ENCODE data around the gene GABPB1. TPM values are rescaled to one million over a fixed set of nuclear protein-coding genes. Genes with fewer than 3 reads are reported as not detected.
"Not testable (repeated sequence)": the region's sequence is repeated elsewhere in the genome, so short reads cannot be mapped to it uniquely, and the experiment has no call there.

Gene GABPB1
- total RNA-seq = 118 and 131 TPM in 2 replicates

GRCh38 chr15:50354838-50355618 lies at the start of gene GABPB1:
GABPB1 (minus strand) TSS chr15:50355198; CDS start chr15:50309798, 45,400 bp downstream.
- DNase-seq (ENCODE audit: low read depth, low spot score) = peak; percentile 79

- DNase-seq (ENCODE audit: low read depth, low spot score) = not testable (repeated sequence)
Measured at GRCh38 chr15:50391561-50391960, 36.6 kb upstream of the GABPB1 start.

DNA sequence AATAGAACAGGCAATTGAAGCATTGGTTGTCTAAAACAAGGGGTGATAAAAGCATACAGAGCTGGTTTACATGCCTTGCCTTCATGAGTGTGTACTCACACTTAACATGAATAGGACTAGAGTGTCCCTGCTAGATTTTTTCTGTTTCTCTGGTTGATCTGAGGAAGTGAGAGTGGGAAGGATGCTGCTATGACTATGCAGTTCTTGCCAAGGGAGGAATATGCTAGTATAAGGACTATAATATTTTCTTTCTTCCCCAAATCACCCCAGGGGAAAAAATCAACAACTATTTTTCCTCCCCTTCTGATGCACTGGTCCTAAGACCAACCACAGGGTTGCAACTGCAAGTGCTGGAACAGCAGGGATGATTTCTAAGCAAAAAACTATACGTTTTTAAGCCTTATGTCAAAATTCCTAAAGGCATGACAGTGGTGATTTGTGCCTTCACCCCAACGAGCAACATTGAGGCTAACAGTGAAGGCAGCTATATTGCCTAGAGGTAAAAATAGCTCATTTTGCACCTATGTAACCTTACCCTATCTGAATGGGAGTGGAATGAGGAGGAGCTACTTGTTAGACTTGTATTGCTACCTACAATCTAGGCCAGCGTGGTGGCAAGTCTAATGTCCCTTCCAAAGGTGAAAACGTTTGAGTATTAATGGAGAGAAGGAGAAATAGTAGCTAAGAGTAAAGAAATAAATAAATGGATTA lies 35.7 kb upstream of the GABPB1 start:
- DNase-seq (ENCODE audit: low read depth, low spot score) = no peak

GRCh38 chr15:50382408-50382807 lies 27.4 kb upstream of the GABPB1 start:
- DNase-seq (ENCODE audit: low read depth, low spot score) = not testable (repeated sequence)

DNA sequence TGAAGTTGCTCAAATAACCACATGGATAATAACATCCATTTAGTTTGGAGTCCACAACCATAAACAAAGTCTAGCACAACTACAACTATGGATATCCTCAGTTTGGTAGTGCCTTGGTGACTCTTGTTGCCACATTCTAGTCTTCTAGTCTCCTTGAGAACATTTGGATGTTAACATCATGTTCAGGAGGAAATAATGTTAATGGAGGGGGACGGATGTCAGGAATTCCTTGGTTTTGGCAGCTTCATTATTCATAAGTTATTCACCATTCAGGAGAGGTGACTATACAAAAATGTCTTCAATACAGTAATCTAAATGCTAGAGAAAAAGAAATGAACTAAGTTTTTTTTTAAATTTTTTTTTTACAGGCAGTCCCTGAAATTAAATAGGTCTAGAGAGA lies 26.4 kb upstream of the GABPB1 start:
- no peak for DNase-seq (ENCODE audit: low read depth, low spot score)

DNA sequence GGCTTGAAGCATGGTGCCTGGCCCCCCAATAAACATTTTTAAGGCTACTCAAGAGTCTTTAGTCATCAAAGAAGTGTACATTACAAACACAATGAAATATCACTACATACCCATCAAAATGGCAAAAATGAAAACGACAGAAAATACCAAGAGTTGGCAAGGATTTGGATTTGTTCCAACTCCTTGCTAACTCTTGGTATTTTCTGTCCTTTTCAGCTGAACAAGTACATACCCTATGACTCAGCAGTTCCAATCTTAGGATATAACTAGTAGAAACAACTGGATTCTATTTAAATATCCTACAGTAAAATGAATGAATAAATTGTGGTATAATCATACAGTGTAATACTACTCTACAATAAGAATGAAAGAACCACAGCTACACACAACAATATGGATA lies 25.1 kb upstream of the GABPB1 start:
- no peak for DNase-seq (ENCODE audit: low read depth, low spot score)

DNA sequence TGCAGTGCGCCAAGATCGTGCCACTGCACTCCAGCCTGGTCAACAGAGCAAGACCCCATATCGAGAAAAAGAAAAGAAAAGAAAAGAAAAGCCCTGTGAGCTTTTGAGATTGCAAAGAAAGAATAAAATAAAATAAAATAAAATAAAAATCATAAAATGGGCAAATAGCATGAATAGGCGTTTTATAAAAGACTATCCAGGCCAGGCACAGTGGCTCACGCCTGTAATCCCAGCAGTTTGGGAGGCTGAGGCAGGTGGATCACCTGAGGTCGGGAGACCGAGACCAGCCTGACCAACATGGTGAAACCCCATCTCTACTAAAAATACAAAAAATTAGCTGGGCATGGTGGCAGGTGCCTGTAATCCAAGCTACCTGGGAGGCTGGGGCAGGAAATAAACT lies 24.4 kb upstream of the GABPB1 start:
- not testable (repeated sequence) for DNase-seq (ENCODE audit: low read depth, low spot score)

DNA sequence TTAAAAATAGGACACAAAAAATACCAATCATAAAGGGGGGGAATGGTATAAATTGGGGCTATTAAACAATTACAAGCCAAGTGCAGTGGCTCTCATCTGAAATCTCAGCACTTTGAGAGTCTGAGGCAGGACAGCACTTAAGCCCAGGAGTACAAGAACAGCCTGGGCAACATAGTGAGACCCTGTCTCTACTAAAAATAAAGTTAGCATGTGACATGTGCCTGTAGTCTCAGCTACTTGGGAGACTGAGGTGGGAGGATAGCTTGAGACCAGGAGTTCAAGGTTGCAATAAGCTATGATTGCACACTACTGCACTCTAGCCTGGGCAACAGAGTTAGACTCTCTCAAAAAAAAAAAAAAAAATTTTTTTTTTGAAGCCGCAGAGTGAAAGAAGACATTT lies 23.8 kb upstream of the GABPB1 start:
- no peak for DNase-seq (ENCODE audit: low read depth, low spot score)

- no peak for DNase-seq (ENCODE audit: low read depth, low spot score)
Measured at GRCh38 chr15:50377867-50378751, 23.1 kb upstream of the GABPB1 start.

DNA sequence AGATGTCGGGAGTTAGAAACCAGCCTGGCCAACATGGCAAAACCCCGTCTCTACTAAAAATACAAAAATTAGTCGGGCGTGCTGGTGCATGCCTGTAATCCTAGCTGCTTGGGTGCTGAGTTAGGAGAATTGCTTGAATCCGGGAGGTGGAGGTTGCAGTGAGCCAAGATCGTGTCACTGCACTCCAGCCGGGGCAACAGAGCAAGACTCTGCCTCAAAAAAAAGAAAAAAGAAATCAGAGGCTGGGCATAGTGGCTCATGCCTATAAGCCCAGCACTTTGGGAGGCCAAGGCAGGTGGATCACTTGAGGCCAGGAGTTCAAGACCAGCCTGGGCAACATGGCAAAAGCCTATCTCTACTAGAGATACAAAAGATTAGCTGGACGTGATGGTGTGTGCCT lies 14.6 kb upstream of the GABPB1 start:
- not testable (repeated sequence) for DNase-seq (ENCODE audit: low read depth, low spot score)

- DNase-seq (ENCODE audit: low read depth, low spot score) = no peak
Measured at GRCh38 chr15:50365971-50366370, 11.0 kb upstream of the GABPB1 start.

- no peak for DNase-seq (ENCODE audit: low read depth, low spot score)
Measured at GRCh38 chr15:50365570-50365969, 10.6 kb upstream of the GABPB1 start.

DNA sequence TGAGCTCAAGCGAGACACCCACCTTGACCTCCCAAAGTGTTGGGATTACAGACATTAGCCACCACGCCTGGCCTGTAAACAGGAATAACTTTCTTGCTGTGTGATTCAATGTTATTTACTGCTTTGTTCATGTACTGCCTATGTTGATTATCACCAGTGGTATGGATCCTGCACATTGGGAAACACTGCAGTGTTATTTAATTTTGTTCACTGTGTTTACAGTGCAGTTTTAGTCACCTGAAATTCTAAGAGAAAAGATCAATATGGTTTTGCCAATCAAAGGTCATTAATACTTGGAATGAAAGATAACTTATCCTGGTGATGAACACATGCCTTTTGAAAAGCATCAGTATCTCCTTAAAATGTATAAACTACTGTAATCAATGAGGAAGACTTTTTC lies 8.6 kb upstream of the GABPB1 start:
- no peak for DNase-seq (ENCODE audit: low read depth, low spot score)

GRCh38 chr15:50361756-50362155 lies 6.8 kb upstream of the GABPB1 start:
- no peak for DNase-seq (ENCODE audit: low read depth, low spot score)

DNA sequence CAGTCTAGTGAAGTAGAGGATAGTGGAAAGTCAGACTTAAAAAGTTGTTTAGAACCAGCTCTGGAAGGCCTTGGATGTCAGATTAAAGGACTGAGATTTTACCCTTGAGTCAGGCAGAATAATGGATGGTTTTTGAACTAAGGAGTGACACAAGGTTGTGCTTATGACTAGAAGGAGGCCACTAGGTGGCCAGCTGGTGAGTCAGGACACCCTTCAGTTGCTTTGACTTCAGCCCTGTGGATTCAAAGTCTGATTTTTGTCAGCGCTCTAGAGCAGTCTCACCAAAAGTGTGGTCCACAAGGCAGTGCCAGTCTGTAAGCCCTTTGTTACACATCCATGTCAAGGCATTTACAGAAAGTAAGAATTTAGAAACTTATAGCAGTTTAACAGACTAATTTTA lies 3.8 kb upstream of the GABPB1 start:
- no peak for DNase-seq (ENCODE audit: low read depth, low spot score)

GRCh38 chr15:50355980-50356379 lies 982 bp upstream of the GABPB1 start:
- no peak for DNase-seq (ENCODE audit: low read depth, low spot score)

DNA sequence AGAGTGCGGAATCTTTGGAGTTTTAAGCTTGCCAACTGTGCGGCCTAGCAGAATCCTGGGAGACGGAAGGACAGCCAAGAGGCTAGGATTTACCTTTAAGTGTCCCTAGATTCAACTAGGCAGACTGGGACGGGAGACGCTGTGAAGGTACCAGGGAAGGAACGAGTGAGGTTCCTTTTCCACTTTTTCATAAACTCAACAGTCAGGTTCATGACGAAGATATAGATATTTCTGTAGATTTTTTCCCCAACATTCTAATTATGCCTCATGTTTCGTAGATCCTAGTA lies 564 bp upstream of the GABPB1 start:
- no peak for DNase-seq (ENCODE audit: low read depth, low spot score)

- peak; percentile 62 for DNase-seq (ENCODE audit: low read depth, low spot score)
Measured at GRCh38 chr15:50353975-50354837, 792 bp downstream of the GABPB1 start.

GRCh38 chr15:50353251-50353974 lies 1.6 kb downstream of the GABPB1 start:
- no peak for DNase-seq (ENCODE audit: low read depth, low spot score)

- no peak for DNase-seq (ENCODE audit: low read depth, low spot score)
Measured at GRCh38 chr15:50350621-50351020, 4.4 kb downstream of the GABPB1 start.

Measured in pulmonary artery endothelial cell (primary cell).